HUES6 (cell line): Measurements from ENCODE around the gene ARID5B.
"Not testable (repeated sequence)": the region's sequence is repeated elsewhere in the genome, so short reads cannot be mapped to it uniquely, and the experiment has no call there.

Experiments used
- H3K27ac ChIP-seq: 2 replicates; pipeline ENCODE4 v1.7.0; 2013; ENCODE audit warnings: low read depth, mild to moderate bottlenecking, low read length, inconsistent platforms
- H3K27me3 ChIP-seq: 2 replicates; pipeline ENCODE4 v1.6.1; 2013; ENCODE audit warnings: low read length; ENCODE audit not compliant: control insufficient read depth, insufficient read depth
- H3K36me3 ChIP-seq: 2 replicates; pipeline ENCODE4 v1.6.1; 2013; ENCODE audit warnings: low read length; ENCODE audit not compliant: control insufficient read depth, insufficient read depth
- H3K4me1 ChIP-seq: 2 replicates; pipeline ENCODE4 v1.6.1; 2013; ENCODE audit warnings: low read length; ENCODE audit not compliant: control insufficient read depth, insufficient read depth
- H3K4me3 ChIP-seq: 2 replicates; pipeline ENCODE4 v1.5.1; 2013; ENCODE audit warnings: low read depth, low read length
- H3K9ac ChIP-seq: one replicate; pipeline ENCODE4 v1.6.1; 2013; ENCODE audit warnings: mild to moderate bottlenecking, low read length
- H3K9me3 ChIP-seq: 2 replicates; pipeline ENCODE4 v1.6.1; 2013; ENCODE audit warnings: low read depth, low read length; ENCODE audit not compliant: control insufficient read depth, insufficient read depth

ARID5B gene

DNA sequence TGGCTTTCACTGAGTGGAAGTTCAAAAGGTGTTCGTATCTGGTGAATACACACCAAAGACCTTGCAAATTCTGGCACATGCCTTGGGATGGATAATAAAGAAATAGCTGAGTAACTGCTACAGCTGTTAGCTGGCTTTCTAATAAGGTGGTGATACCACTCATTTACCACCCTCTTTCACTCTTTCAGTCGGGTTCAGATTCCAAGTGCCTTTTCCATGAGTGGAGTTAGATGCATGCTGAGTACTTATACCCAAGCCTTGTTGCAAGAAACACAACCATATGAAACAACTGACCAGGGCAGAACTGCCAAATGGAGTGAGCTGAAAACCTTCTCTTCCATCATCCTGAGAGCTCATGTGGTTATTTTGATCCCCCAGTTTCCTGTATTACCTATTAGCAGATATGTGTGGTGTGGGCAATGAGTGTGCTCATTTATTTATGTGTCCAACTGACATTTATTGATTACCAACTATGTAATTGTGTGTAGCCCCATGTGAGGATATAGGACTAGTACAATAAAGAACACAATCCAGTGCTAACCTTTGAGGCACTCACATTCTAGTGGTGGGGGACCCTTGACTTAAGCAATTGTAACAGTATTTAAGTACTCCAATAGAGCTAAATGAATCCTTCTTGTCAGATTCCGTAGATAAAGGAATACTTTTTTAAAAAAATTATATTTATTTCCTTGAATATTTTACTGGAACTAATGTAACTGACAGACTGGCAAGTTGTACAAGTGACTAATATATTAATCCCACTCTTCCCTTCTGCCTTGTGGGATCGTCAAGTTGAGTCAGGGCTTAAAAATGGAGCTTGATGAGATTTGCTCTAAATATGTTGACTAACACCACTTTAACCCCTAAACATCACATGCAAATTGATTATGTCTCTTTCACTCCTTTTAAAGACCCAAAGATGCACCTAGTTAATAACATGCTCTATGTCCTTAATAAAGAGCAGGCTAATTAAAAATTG, 124.7 kb downstream of the ARID5B start:
- H3K36me3 ChIP-seq = no peaks in the 10 kb centered on the region
- H3K4me1 ChIP-seq = no peaks in the 10 kb centered on the region; the same call in 1 of the 2 replicates
- no peaks in the 10 kb centered on the region for H3K9me3 ChIP-seq
- no peak overlapping the region for H3K9ac ChIP-seq
- H3K4me3 ChIP-seq = no peak overlapping the region
- no peaks in the 10 kb centered on the region for H3K27me3 ChIP-seq
- H3K27ac ChIP-seq = no peak overlapping the region

DNA sequence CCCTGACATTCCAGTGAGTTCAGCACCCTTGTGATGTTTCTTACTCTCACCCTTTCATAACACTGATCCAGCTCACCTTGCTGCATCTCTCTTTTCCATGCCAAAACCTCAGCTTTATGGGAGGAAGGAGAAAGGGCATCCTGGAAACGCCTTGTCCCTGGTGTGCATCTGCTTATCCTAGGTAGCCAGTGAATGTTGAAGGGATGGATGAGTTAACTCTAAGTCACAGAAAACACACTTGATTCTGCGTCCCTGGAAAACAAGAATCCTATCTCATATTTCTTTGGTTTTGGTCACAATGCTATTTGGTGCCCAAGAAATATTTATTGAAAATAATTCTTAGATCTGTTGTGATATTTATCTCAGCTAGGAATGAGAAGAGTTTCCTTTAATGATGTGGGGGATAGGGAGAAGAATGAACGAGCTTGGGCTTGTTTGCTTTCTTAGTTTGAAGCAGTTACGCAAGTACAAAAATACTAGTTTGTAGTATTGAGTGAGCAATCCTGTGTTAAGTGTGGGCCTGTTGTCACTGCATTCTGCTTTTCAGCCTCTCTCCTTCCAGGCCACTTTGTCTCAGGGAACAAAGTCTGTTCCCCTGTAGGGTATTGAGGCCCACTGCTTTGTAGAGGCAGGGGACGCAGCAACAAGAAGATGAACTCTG, 126.5 kb downstream of the ARID5B start:
- H3K27ac ChIP-seq = no peak overlapping the region
- no peak overlapping the region for H3K4me3 ChIP-seq
- H3K9ac ChIP-seq = no peak overlapping the region
- H3K4me1 ChIP-seq = no peaks in the 10 kb centered on the region; the same call in 1 of the 2 replicates
- H3K36me3 ChIP-seq = no peaks in the 10 kb centered on the region
- no peaks in the 10 kb centered on the region for H3K27me3 ChIP-seq
- H3K9me3 ChIP-seq = no peaks in the 10 kb centered on the region

- not testable (repeated sequence) for H3K4me1 ChIP-seq, H3K27ac ChIP-seq
Measured at GRCh38 chr10:62028502-62028842, 127.0 kb downstream of the ARID5B start.

DNA sequence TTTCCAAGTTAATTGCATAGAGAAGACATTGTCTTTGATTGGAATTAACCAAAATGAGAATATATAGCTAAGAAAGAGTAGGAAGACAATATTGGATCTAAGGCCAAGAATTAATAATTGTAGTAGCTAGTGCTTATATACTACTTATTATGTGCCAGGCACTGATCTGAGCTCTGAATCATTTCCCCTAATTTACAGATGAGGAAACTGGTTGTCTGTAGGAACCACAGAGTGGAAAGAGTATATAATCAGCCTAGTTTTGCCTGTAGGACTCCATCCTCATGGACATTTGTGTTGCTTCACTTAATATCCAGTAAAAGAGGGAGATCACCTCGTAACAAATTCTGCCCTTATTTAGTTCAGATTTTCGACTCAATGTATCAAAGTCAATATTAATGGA, 127.9 kb downstream of the ARID5B start:
- Histone ChIP-seq H3K4me1 (no peaks in the 10 kb centered on the region), H3K9ac (no peak overlapping the region), H3K9me3 (no peaks in the 10 kb centered on the region), H3K27me3 (0 out of 2 replicates have a peak, but pooled peaks cover 3% of the 10 kb centered on the region), H3K4me3 (no peak overlapping the region), H3K27ac (no peak overlapping the region), H3K36me3 (no peaks in the 10 kb centered on the region)

More at GRCh38 chr10:62028502-62028842, 127.0 kb downstream of the ARID5B start:
- H3K36me3 ChIP-seq, H3K9me3 ChIP-seq, H3K27me3 ChIP-seq, H3K4me3 ChIP-seq, H3K9ac ChIP-seq: not testable (repeated sequence)

GRCh38 chr10:62031507-62031906, 130.0 kb downstream of the ARID5B start:
- no peak overlapping the region for H3K4me3 ChIP-seq
- peaks cover 6% of the 10 kb centered on the region for H3K4me1 ChIP-seq
- H3K9ac ChIP-seq = no peak overlapping the region
- no peaks in the 10 kb centered on the region for H3K36me3 ChIP-seq
- peaks cover 21% of the 10 kb centered on the region for H3K27me3 ChIP-seq
- H3K27ac ChIP-seq = no peak overlapping the region
- no peaks in the 10 kb centered on the region for H3K9me3 ChIP-seq

DNA sequence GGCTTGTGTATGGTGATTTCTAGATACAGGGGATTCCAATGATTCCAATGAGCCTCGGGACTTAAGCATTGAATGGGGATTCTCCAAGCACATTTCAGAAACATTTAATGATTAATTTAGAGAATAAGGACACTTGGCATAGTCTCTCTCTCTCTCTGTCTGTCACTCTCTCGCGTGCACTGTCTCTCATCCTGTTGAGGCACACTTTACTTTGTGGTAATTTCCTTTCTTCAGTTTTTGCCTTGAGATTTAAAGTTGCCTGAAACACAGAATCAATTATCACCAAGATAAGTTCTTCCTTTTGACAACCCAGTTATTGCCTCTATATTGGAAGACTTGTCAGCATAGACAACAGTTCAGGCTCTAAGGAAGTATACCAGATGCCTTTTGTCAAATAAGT, 131.6 kb downstream of the ARID5B start:
- H3K9ac ChIP-seq = no peak overlapping the region
- no peaks in the 10 kb centered on the region for H3K9me3 ChIP-seq
- H3K4me1 ChIP-seq = peaks cover 16% of the 10 kb centered on the region
- H3K4me3 ChIP-seq = no peak overlapping the region
- H3K36me3 ChIP-seq = no peaks in the 10 kb centered on the region
- H3K27me3 ChIP-seq = peaks cover 37% of the 10 kb centered on the region
- no peak overlapping the region for H3K27ac ChIP-seq

GRCh38 chr10:62034096-62034640, 132.7 kb downstream of the ARID5B start:
- no peak overlapping the region for H3K9ac ChIP-seq
- no peaks in the 10 kb centered on the region for H3K36me3 ChIP-seq
- no peaks in the 10 kb centered on the region for H3K9me3 ChIP-seq
- peaks cover 40% of the 10 kb centered on the region for H3K27me3 ChIP-seq
- no peak overlapping the region for H3K4me3 ChIP-seq
- H3K27ac ChIP-seq = no peak overlapping the region
- peaks cover 16% of the 10 kb centered on the region for H3K4me1 ChIP-seq

GRCh38 chr10:62036186-62037081, 134.9 kb downstream of the ARID5B start:
- H3K36me3 ChIP-seq = no peaks in the 10 kb centered on the region
- no peak overlapping the region for H3K9ac ChIP-seq
- H3K27me3 ChIP-seq = peaks cover 40% of the 10 kb centered on the region
- H3K4me1 ChIP-seq = peaks cover 16% of the 10 kb centered on the region
- no peak overlapping the region for H3K4me3 ChIP-seq
- H3K27ac ChIP-seq = no peak overlapping the region
- H3K9me3 ChIP-seq = no peaks in the 10 kb centered on the region

DNA sequence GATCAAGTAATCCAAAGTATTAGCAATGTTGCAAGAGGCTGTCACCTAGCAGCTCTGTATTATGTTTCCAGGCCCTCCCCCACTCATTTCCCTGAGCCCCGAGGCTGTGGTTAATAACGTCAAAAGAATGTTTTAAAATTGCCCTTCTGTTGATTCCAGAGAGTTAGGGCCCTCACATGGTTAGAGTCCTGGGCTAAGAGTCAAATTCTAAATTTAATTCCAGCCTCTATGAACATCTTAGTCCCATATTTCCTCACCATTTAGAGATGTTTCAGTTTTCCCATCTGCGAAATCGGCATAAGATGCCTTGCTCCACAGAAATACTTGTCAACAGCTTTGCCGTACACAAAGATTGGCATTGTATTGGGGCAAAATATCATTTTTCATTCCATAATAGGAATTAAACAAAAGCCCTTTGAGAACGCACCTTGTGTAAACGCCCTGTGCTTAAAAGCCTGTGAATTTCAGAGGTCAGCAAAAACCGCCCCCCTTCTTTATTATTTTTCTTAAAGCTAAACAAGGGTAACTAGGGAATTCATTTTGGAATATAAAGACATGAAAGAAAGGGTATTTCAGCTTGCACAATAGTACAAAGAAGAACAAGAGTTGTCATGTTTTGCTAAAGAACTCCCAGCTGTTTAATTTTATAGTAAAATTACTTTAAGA, 135.8 kb downstream of the ARID5B start:
- no peak overlapping the region for H3K27ac ChIP-seq
- no peaks in the 10 kb centered on the region for H3K9me3 ChIP-seq
- no peak overlapping the region for H3K4me3 ChIP-seq
- no peak overlapping the region for H3K9ac ChIP-seq
- H3K4me1 ChIP-seq = peaks cover 16% of the 10 kb centered on the region
- H3K27me3 ChIP-seq = peaks cover 40% of the 10 kb centered on the region
- no peaks in the 10 kb centered on the region for H3K36me3 ChIP-seq

DNA sequence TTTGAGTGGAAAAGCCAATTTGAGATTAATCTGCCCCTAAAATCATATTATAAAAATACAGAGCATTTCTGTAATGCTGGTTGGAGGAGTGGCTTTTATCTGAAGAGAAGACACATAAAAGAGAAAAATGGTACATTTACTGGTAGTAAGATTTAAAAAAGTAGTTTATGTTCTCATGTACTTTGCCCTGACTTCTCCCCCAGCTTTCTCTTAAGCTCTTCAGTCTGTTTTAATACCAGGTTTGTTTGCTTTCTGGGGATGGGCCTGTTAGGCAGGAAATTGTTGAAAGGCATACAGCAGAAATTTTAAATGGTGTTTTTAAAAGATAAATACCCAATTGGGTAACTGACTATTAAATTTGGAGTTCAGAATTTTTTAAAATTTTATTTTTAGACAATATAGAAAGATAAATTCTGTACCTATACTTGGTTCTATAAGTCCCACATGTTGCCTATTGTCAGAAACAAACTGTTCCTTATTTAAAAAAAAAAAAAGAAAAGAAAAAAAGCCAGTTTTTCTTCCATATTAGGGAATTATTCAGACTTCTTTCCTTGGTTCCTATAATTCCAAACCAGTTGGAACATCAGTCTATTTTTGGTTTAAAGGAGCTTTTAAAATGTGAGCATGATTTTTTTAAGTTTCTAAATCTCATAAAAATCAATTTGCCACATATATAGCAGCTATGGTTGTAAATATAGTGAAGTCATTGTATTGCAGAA, 136.6 kb downstream of the ARID5B start:
- no peak overlapping the region for H3K4me3 ChIP-seq
- H3K9me3 ChIP-seq = no peaks in the 10 kb centered on the region
- H3K27me3 ChIP-seq = peaks cover 40% of the 10 kb centered on the region
- peaks cover 18% of the 10 kb centered on the region for H3K4me1 ChIP-seq
- no peak overlapping the region for H3K27ac ChIP-seq
- H3K36me3 ChIP-seq = no peaks in the 10 kb centered on the region
- H3K9ac ChIP-seq = no peak overlapping the region
